Measurements from ENCODE around the gene SRPRA.
"Not testable (repeated sequence)": the region's sequence is repeated elsewhere in the genome, so short reads cannot be mapped to it uniquely, and the experiment has no call there.

SRPRA gene

DNA sequence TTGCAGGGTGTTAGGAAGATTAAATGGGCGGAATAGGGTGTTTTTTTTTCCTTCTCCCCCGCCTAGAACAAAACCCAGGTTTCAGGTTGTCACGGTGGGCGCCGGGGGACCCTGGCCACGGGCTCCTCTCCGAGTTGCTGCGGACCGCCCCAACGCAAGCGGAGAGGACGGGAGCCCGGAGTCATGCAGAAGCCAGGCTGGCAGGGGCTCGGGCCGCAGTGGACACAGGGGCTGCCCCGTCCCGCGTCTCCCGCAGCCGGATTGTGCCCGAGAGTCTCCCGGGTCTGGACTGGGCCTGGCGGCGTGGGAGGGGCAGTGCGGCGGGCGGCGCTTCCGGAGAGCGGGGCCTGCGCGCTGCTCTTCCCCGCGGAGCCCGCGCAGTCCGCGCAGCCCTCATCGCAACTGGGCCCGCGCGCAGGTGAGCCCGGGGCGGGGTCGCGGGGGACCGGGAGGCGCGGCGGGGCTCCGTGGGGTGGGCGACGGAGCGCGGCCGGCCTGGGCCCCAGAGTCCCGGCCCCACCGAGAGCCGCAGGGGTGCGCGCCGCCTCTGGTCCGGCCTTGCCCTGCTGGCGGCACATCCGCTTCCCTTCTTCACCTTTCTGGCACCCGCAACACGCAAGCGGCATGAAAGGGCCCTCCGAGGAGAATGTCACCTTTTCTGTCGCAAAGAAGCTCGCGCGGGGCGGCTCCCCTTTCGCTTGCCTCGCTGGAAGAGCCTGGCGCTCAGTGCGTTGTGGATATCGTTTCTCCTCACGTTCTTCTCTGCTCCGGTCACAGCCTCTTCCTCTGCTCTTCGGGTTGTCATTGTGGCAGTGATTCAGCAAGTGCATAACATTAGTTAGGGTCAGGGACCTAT is 14.3 kb upstream of the SRPRA start, which contains the start of gene TIRAP:
TSS of gene TIRAP (plus strand) at position 358 of the 856 bp plus-strand sequence. CDS start 7,802 bp downstream, outside the sequence.
- DNase-seq (ENCODE audit: low read depth) = peak; percentile 51

DNA sequence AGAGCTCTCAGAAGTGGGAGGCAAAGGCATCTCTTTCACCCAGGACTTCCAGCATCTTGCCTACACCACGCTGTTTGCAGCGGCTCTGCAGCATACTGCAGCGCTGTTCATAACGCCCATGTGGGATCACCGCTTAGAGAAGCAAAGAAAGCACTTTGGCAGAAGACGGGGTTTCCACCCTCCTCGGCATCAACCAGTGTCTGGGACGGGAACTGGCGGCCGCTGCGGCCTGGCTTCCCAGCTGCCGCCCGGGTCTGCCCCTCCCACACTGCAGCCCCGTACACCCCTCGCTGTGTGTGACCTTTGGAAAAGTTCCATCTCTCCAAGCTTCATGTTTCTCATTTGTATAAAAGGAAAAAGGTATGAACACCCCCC is 13.7 kb upstream of the SRPRA start:
- peak; percentile 16 for DNase-seq (ENCODE audit: low read depth)

DNA sequence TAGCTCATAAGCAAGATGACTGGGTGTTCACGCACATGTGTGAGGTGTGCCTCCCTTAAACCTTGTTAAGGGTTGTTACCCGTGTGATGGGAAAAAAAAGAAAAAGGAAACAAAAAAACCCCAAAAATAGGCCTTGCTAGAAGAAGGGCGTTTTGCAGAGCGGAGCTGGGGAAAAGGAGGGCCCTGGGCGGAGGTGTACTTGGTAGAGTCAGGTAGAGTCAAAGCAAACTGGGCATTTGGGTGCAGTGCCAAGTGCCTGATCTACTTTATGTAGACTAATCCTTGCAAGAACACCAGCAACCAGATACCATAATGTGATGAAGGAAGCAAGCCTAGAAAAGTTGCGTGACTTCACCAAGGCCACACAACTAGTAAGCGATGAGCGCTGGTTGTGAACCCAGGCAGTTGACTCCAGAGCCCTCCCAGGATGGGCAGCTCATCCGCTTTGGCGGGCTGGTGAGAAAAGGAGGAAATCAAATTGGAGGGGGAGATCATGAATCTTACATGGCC is 13.0 kb upstream of the SRPRA start:
- DNase-seq (ENCODE audit: low read depth) = no peak

DNA sequence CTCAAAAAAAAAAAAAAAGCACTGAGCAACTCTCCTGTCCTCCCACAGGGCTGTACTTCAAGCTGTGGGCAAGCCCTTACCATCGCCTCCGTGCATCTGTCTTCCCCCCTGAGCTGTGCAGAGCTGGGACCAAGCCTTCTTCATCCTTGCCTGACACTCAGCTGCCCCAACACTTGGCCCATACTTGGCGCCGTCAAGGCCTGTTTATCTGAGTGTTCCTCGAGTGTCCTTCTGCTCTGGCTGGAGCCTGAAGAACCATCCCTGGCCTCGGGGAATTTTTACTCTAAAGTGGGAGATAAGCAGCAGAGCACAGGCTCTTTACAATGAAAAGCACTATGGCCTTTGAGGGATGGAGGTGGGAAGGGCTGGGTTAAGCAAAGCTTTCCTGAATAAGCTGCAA is 12.6 kb upstream of the SRPRA start:
- no peak for DNase-seq (ENCODE audit: low read depth)

DNA sequence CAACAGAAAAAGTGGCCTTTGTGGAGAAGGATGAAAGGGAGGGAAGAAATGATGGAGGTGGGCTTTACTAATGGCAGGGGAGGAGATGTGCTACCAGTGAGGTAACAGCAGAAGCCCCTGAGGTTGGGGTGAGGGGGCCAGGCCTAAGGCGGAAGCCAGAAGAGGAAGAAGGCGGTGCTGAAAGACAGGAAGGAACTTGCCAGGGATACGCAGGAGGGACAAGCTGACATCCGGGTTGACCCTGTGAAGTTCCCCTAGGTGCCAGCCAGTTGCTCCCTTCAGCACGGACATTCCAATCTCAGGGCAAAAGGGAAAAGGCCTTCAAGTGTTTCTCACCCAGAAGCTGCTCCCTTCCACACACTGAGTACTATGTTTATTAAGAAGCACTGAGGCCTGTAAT is 11.9 kb upstream of the SRPRA start:
- DNase-seq (ENCODE audit: low read depth) = no peak

DNA sequence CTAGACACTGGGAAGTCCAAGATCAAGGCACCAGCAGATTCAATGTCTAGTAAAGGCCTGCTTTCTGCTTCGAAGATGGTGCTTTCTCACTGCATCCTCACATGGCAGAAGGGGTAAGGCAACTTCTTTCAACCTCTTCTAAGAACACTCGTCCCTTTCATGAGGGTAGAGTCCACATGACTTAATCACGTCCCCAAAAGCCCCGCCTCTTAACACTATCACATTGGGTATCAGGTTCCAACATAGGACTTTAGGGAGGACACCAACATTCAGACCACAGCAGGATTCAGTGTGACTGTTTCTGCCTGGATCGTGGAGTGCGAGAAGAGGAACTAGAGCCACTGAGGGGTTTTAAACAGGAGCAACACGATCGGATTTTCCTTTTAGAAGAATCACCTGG is 10.5 kb upstream of the SRPRA start:
- no peak for DNase-seq (ENCODE audit: low read depth)

DNA sequence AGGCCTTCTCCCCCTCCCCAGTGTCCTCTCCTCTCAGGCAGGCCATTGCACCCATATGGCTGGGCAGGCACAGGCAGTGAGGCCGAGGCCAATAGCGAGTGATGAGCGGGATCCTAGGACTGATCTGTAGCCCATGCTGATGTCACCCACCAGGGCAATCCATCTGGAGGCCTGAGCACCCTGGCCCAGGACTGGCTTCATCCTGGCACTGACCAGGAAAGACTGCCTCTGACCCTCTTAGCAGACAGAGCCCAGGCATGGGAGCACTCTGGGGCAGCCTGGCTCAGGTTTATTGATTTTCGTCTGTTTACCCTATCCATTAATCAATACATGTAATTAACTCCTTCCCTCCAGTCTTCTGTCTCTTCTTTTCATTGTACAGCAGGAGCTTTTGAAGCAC is 9.1 kb upstream of the SRPRA start:
- DNase-seq (ENCODE audit: low read depth) = no peak

DNA sequence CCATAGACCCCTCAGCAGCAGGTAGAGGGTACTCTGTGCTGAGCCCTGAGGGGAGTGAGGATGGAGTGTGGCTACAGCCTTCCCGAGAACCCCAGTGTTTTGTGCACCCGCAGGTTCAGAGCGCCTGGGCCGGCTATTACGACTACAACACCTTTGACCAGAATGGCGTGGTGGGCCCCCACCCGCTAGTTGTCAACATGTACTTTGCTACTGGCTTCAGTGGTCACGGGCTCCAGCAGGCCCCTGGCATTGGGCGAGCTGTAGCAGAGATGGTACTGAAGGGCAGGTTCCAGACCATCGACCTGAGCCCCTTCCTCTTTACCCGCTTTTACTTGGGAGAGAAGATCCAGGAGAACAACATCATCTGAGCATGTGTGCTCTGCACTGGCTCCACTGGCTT is 8.6 kb upstream of the SRPRA start:
- no peak for DNase-seq (ENCODE audit: low read depth)

DNA sequence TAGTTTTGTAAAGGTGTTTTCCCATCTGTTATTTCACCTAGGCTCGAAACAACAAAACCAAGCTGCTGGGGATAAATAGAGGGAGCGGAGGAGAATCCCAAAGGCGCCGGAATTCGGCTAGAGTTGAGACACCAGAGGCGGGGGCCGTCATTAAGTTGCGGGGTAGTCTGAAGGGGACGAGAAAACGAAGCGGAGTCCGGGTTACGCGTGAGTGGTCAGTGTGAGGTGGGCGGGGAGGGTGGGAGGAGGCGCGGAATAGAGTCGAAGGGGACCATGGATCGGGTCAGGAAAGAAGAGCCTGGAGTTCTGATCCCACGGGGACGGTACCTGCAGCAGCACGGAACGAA is 361 bp downstream of the SRPRA start:
- DNase-seq (ENCODE audit: low read depth) = no peak

DNA sequence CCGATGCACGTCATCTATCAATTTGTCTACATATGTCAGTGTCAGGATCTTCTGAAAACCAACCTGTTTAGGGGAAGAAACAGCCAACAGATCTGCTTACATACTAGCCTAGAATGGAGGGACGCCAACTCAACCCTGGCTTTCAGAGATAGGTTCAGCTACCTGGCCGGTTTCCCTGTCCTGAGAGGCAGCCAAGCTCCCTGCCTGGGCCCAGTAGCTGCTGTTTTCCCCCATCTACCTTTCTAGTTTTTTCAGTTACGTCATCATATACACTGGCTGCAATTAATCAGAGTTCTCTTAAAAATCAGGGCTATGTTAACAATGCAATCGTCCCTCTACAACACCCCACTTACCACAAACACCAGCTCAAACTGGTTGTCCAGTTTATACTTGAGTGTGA is 1.0 kb downstream of the SRPRA start:
- no peak for DNase-seq (ENCODE audit: low read depth)

DNA sequence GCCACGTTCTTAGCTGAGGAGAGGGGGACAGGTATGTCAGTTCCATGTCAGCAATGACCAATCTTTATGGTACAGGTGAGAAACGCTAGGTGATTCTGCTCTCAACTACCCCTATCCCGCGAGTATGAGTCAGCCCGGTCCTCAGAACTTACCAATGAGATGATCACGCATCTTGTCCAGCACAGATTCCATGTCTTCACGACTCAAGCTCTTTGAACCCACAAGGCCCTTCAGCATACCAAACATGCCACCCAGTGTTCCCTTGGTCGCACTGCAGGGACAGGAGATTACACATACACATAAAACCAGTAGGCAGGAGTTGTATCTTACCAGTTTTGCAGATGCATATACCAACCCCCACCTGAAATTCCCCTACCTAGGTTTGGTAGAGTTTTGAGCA is 2.9 kb downstream of the SRPRA start:
- no peak for DNase-seq (ENCODE audit: low read depth)

DNA sequence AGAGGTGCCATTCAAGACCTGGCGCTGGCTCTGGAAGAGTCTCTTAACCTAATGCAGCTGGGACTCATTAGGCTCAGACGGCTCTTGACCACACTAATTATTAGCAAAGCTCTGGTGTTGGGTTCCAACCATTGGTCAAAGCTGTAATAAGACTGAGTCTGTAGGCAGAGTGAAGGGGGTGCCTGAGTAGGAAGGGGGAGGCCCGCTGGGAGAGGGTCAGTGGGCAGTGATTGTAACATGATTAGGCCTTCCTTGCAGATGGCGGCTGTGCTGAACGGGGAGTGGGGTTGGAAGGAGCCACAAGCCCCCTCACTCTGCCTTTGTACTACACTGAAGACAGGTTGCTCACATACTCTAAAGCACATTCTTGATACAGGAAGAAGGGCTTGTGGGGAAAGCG is 5.2 kb downstream of the SRPRA start:
- no peak for DNase-seq (ENCODE audit: low read depth)

DNA sequence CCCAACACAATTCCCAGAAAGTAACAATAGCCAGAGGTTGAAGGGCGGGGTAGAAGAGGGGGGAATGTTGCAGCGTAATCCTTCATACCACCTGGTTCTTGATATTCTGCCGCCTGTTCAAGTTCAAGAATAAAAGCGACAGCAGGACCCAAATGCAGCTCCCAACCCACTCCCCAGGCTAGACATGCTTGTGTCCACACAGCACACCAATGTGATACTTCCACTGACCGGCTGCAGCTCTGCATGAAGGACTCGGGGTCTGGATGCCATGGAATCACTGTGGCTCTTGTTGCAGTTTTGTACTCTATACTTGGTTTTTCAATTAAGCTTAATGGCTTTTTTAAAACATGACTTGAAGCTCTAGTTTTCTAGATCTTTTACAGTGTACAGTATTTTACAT is 6.5 kb downstream of the SRPRA start:
- no peak for DNase-seq (ENCODE audit: low read depth)

DNA sequence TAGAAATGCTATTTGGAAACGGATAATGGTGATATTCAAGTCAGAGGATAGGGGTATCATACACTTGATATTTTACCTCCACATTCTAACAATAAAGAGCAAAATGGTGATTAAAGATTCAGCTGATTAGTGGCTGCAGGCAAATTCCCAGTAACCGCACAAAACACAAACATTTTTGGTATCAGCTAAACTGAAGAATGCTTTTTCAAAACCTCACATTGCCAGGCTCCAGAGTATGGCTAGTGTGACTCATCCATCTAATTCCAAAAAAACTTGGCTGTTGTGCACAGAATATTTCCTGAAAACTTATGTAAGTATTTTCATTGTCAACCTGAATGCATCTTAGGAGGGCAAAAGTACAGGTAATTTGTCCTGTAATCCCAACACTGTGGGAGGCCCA is 10.9 kb downstream of the SRPRA start:
- DNase-seq (ENCODE audit: low read depth) = no peak

DNA sequence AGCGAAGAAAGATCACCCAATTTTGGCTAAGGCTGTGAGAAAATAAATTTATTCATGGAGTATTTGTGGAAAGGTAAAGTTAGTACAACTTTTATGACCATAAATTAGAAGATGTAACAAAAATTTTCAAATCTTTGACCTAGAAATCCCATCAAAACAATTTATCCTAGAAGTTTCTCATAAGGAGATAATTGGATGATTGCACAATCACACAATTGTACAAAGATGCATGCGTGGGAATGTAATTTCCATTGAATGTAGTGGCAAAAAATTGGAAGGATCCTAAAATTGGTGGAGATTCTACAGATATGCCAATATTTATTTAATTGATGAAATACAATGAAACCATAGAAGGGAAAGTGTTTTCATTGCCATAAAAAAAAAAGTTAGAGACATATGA is 11.6 kb downstream of the SRPRA start:
- DNase-seq (ENCODE audit: low read depth) = no peak

DNA sequence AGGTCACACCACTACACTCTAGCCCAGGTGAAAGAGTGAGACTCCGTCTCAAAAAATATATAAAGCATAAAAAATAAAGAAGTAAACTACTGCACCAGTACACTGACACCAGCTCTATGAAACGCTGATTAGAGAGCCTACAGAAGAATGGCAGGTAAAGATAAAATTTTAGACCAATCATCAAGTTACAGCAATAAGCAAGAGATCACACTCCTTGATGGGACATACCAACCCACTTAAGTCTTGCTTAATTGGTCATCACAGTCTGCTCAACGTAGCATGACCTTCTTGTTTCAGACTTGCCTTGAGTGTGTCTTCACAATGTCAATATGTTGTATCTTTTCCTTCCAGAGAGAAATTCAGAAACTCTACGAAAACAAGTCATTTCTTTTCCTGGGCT is 12.5 kb downstream of the SRPRA start:
- DNase-seq (ENCODE audit: low read depth) = no peak

DNA sequence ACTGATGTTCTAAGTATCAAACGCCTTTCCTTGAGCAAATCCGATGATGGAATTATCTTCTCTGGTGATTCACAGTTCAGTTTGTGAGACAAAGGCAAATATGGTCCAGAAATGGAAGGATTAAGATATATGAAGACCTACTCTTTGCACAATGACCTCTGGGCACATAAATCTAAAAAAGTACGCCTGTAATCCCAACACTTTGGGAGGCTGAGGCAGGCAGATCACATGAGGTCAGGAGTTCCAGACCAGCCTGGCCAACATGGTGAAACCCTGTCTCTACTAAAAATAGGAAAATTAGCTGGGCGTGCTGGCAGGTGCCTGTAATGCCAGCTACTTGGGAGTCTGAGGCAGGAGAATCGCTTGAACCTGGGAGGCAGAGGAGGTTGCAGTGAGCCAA is 13.2 kb downstream of the SRPRA start:
- DNase-seq (ENCODE audit: low read depth) = not testable (repeated sequence)

DNA sequence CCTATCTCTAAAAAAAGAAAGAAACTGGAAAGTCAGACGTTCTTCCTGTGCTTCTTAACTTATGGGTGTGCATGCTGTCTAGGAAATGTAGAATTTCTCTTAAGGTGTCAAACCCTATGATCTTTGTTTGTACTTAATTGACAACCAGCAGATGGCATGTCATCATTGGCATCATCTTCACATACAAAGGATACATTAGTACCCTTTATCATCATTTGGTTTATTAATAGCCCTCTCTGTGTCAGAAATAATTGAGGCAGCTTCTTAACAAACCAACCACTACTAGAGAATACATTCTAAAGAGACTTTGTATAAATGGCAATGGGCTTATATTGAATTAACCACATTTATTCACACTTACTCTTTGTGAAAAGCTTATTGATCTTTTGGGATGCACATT is 13.9 kb downstream of the SRPRA start:
- DNase-seq (ENCODE audit: low read depth) = no peak

DNA sequence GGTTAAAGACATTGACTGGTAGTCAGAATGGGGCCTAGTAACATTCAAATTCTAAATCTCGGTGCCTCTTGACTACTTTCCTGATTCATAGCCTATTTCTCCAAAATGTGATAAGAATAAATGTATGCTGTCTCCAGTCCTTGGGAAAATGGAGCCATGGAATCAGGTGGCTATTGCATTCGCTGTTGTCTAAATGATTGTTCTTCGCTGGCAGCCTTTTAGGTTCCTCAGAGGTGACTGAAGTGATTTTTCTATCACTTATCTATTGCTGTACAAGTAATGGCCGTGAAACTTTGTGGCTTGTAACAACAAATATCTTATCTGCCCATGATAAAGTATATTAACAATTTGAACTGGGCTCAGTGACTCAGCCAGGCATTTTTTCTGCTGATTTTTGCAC is 15.4 kb downstream of the SRPRA start:
- DNase-seq (ENCODE audit: low read depth) = no peak

DNA sequence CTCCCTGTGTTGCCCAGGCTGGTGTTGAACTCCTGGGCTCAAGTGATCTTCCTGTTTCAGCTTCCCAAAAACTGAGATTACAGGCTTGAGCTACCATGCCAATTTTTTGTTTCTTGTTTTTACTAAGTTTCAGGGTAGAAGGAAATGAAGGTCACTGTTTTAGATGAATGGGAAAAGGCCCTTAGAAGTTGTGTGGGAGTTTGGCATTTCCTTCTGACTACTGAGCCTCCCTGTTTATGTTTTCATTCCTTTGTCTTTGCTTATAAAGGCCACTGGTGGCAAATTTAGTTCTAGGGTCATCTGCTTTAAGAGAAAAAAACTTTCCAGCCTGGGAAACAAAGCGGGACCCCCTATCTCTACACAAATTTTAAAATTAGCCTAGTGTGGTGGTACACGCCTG is 22.1 kb downstream of the SRPRA start:
- no peak for DNase-seq (ENCODE audit: low read depth)

DNA sequence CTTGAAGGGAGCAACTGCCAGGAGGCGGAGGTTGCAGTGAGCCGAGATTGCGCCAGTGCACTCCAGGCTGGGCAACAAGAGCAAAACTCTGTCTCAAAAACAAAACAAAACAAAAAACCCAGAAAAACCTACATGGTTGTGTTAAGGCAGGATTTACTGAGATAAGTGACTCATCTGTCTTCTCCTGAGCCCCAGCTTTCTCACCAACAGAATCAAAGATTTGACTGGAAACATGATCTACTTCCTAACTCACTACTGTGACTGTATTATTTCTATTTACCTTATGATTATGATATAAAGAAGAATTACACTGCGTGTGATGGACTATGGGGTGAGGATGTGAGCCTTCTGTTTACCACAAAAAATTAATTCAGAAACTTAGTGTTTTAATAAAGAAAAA is 35.3 kb downstream of the SRPRA start:
- DNase-seq (ENCODE audit: low read depth) = no peak

DNA sequence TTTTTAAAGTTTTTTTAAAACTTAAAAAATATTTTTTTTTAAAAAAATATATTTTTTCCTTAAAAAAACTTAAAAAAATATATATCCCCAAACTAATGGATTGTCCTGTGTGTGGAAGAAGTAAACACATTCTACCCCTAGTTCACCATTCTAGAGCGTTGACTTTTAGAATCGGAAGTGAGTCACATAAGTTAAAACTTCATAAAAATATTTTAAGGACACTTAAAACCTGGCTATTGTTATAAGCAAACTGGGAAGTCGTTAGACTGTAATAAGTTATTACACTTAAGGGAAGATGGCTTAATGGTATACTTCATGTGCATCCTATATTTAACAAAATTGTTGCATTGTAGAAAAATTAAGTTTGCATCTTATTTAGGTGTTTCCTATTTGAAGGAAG is 36.0 kb downstream of the SRPRA start:
- DNase-seq (ENCODE audit: low read depth) = no peak

DNA sequence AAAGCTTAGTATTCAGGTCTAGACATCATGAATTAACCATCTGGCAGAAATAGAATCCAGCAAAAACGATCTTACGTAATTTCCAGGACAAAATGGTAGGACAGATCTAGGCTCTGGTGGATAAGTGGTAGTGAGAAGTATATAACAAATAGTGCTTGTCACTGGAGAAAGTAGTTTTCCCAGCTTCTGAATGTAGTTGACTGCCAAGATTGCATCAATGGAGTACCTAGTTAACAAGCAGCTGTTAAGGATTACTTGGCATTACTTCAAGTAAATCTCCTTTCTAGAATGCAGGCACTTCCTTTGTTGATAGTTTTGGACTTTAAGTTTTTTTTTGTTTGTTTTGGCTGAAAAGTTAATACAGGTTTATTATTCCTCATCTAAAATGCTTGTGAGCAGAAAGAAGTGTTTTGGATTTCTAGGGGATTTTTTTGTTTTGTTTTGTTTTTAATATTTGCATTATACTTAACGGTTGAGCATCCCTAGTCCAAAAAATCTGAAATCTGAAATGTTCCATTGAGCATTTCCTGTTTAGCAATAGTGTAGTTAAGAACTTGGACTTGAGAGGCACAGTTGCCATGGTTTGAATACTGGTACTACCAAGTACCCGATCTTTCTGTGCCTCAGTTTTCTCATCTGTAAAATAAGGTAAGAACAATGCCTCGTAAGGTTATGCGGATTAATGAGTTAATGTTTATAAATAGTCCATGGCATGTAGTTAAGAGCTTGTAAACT is 36.8 kb downstream of the SRPRA start:
- DNase-seq (ENCODE audit: low read depth) = no peak
